WTC11 (cell line): ENCODE results near the gene ASB5. TPM values are rescaled to one million over a fixed set of nuclear protein-coding genes. Genes with fewer than 3 reads are reported as not detected.

ENCODE experiments used
- ATAC-seq: fragments of 200-7000 bp; cut with Tn5 transposase; 2 replicates; pipeline ENCODE4 v1.10.0; 2021; ENCODE audit warnings: mild to moderate bottlenecking, moderate library complexity
- CTCF ChIA-PET: fragments of 300-600 bp; sonication (Branson Sonifier 250); formaldehyde crosslinking; loops from one replicate; lab custom pipeline; 2021; ENCODE audit warnings: antibody characterized with exemption; lab: Charles Lee
- POLR2A ChIA-PET: fragments of 350-600 bp; sonication (Branson Sonifier 250); formaldehyde crosslinking; loops from one replicate; lab custom pipeline; 2021; ENCODE audit warnings: antibody characterized with exemption; lab: Charles Lee
- DNase-seq: peaks from one replicate; pipeline ENCODE4 v3.0.0; 2021; ENCODE audit warnings: low spot score
- H3K27ac Mint-ChIP-seq: 2 replicates; pipeline ENCODE4 v1.8.0; 2021; ENCODE audit warnings: mixed read lengths
- H3K27me3 Mint-ChIP-seq: 2 replicates; pipeline ENCODE4 v1.8.0; 2021; ENCODE audit warnings: low read depth, mild to moderate bottlenecking, moderate library complexity, mixed read lengths
- H3K36me3 Mint-ChIP-seq: 2 replicates; pipeline ENCODE4 v1.8.0; 2021; ENCODE audit warnings: mixed read lengths
- H3K4me1 Mint-ChIP-seq: 2 replicates; pipeline ENCODE4 v1.8.0; 2022; ENCODE audit warnings: mixed read lengths
- H3K4me3 Mint-ChIP-seq: 2 replicates; pipeline ENCODE4 v1.8.0; 2021; ENCODE audit warnings: mild to moderate bottlenecking, moderate library complexity, mixed read lengths
- H3K9me3 Mint-ChIP-seq: 2 replicates; pipeline ENCODE4 v1.8.0; 2021; ENCODE audit warnings: mixed read lengths
- ATF6 ChIP-seq: sonication (generic); formaldehyde crosslinking; IDR thresholded peaks from 2 replicates; pipeline ENCODE4 v1.8.1; 2023; ENCODE audit warnings: mild to moderate bottlenecking, missing genetic modification reagents
- CBFB ChIP-seq: sonication (generic); formaldehyde crosslinking; IDR thresholded peaks from 2 replicates; pipeline ENCODE4 v1.8.1; 2022; ENCODE audit warnings: mild to moderate bottlenecking, low read depth, missing genetic modification reagents
- ESRRA ChIP-seq: sonication (generic); formaldehyde crosslinking; IDR thresholded peaks from 2 replicates; pipeline ENCODE4 v1.8.1; 2022; ENCODE audit warnings: mild to moderate bottlenecking, missing genetic modification reagents, borderline replicate concordance
- IRF1 ChIP-seq: sonication (generic); formaldehyde crosslinking; IDR thresholded peaks from 2 replicates; pipeline ENCODE4 v1.8.0; 2023; ENCODE audit warnings: missing genetic modification reagents
- JAZF1 ChIP-seq: fragments of 250-450 bp; sonication (Bioruptor Pico); IDR thresholded peaks from 2 replicates; pipeline ENCODE4 v1.9.0; 2021; ENCODE audit warnings: moderate library complexity, mild to moderate bottlenecking, inconsistent platforms
- NFATC4 ChIP-seq: fragments of 250-450 bp; sonication (Bioruptor Pico); IDR thresholded peaks from 2 replicates; pipeline ENCODE4 v1.9.0; 2021; ENCODE audit warnings: mild to moderate bottlenecking
- NFE2L1 ChIP-seq: sonication (generic); formaldehyde crosslinking; IDR thresholded peaks from 2 replicates; pipeline ENCODE4 v1.8.1; 2023; ENCODE audit warnings: missing genetic modification reagents
- NFYB ChIP-seq: sonication (generic); formaldehyde crosslinking; conservative IDR thresholded peaks from 2 replicates; pipeline ENCODE4 v1.8.0; 2022; ENCODE audit warnings: low read depth, missing genetic modification reagents
- RELA ChIP-seq: sonication (generic); formaldehyde crosslinking; IDR thresholded peaks from 2 replicates; pipeline ENCODE4 v1.8.1; 2022; ENCODE audit warnings: missing genetic modification reagents, mild to moderate bottlenecking, borderline replicate concordance
- RORB ChIP-seq: fragments of 250-450 bp; sonication (Bioruptor Pico); IDR thresholded peaks from 2 replicates; pipeline ENCODE4 v1.9.0; 2021; ENCODE audit warnings: mild to moderate bottlenecking
- TCF7 ChIP-seq: sonication (generic); formaldehyde crosslinking; IDR thresholded peaks from 2 replicates; pipeline ENCODE4 v1.8.0; 2022; ENCODE audit warnings: mild to moderate bottlenecking, low read depth, missing genetic modification reagents, moderate library complexity
- TEAD1 ChIP-seq: sonication (generic); formaldehyde crosslinking; IDR thresholded peaks from 2 replicates; pipeline ENCODE4 v1.8.0; 2022; ENCODE audit warnings: mild to moderate bottlenecking, missing genetic modification reagents
- TEAD4 ChIP-seq: sonication (generic); formaldehyde crosslinking; IDR thresholded peaks from 2 replicates; pipeline ENCODE4 v1.8.0; 2022; ENCODE audit warnings: mild to moderate bottlenecking, missing genetic modification reagents
- ZMAT4 ChIP-seq: fragments of 250-450 bp; sonication (Bioruptor Pico); IDR thresholded peaks from 2 replicates; pipeline ENCODE4 v1.9.0; 2021; ENCODE audit warnings: mild to moderate bottlenecking
- ZNF219 ChIP-seq: sonication (generic); formaldehyde crosslinking; IDR thresholded peaks from 2 replicates; pipeline ENCODE4 v1.8.0; 2023; ENCODE audit warnings: missing genetic modification reagents, mild to moderate bottlenecking, borderline replicate concordance
- ZNF263 ChIP-seq: sonication (generic); formaldehyde crosslinking; IDR thresholded peaks from 2 replicates; pipeline ENCODE4 v1.8.1; 2022; ENCODE audit warnings: low read depth, mild to moderate bottlenecking, moderate library complexity, missing genetic modification reagents
- ZNF281 ChIP-seq: sonication (generic); formaldehyde crosslinking; IDR thresholded peaks from 2 replicates; pipeline ENCODE4 v1.8.0; 2023; ENCODE audit warnings: mild to moderate bottlenecking, missing genetic modification reagents
- ZNF317 ChIP-seq: sonication (generic); formaldehyde crosslinking; IDR thresholded peaks from 2 replicates; pipeline ENCODE4 v1.8.1; 2023; ENCODE audit warnings: low read depth, mild to moderate bottlenecking, moderate library complexity, missing genetic modification reagents, borderline replicate concordance
- ZNF423 ChIP-seq: fragments of 250-450 bp; sonication (Bioruptor Pico); IDR thresholded peaks from 2 replicates; pipeline ENCODE4 v2.1.2; 2022; ENCODE audit warnings: mild to moderate bottlenecking, moderate library complexity
- total RNA-seq: library from RNA; stranded (reverse); gene quantifications from 3 replicates; pipeline ENCODE4 v1.2.3, GENCODE V29; 2021
- TF ChIP-seq, protein P1 (sequence below): sonication (generic); formaldehyde crosslinking; IDR thresholded peaks from 2 replicates; pipeline ENCODE4 v1.8.0; 2022; ENCODE audit warnings: mild to moderate bottlenecking, missing genetic modification reagents
- TF ChIP-seq, protein P2 (sequence below): sonication (generic); formaldehyde crosslinking; IDR thresholded peaks from 2 replicates; pipeline ENCODE4 v1.8.1; 2023; ENCODE audit warnings: mild to moderate bottlenecking, missing genetic modification reagents
- TF ChIP-seq, protein P3 (sequence below): fragments of 250-450 bp; sonication (Bioruptor Pico); conservative IDR thresholded peaks from 2 replicates; pipeline ENCODE4 v1.9.0; 2021; ENCODE audit warnings: mild to moderate bottlenecking

The ASB5 gene
- total RNA-seq, 1 experiment from 2014 or later = not detected

DNA sequence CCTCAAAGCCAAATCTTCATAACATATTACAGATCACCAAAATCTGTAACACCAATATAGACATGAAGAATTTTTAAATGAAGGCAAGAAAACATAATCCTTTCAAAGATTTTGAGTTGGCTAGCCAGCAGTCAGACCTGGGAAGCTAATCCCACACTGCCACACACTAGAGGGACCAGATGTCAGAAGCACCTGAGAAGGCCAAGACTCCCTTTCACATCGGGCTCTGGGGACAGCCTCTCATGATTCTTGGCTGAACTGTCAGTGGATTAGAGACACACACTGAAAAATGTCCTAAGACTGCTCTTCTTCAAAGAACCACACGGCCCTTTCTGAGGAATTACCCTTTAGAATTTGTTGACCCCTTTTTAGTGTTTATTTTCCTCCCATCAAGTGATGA, 45.5 kb downstream of the ASB5 start:
- CTCF ChIA-PET = no interaction called here
- H3K27ac Mint-ChIP-seq = no peak overlapping the region
- DNase-seq = no peak
- no peaks in the 10 kb centered on the region for H3K36me3 Mint-ChIP-seq
- H3K4me3 Mint-ChIP-seq = no peak overlapping the region
- POLR2A ChIA-PET = no interaction called here
- H3K27me3 Mint-ChIP-seq = no peaks in the 10 kb centered on the region
- H3K4me1 Mint-ChIP-seq = no peaks in the 10 kb centered on the region
- TF ChIP-seq ATF6 (CRISPR knock-in tag) = no peak
- TF ChIP-seq, protein P1, sequence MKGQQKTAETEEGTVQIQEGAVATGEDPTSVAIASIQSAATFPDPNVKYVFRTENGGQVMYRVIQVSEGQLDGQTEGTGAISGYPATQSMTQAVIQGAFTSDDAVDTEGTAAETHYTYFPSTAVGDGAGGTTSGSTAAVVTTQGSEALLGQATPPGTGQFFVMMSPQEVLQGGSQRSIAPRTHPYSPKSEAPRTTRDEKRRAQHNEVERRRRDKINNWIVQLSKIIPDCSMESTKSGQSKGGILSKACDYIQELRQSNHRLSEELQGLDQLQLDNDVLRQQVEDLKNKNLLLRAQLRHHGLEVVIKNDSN (CRISPR knock-in tag) = no peak
- no peak for TF ChIP-seq RORB (CRISPR knock-in tag)
- no peak for TF ChIP-seq NFATC4 (CRISPR knock-in tag)
- no peak for TF ChIP-seq TEAD4 (CRISPR knock-in tag)
- TF ChIP-seq ZMAT4 (CRISPR knock-in tag) = no peak
- TF ChIP-seq, protein P2, sequence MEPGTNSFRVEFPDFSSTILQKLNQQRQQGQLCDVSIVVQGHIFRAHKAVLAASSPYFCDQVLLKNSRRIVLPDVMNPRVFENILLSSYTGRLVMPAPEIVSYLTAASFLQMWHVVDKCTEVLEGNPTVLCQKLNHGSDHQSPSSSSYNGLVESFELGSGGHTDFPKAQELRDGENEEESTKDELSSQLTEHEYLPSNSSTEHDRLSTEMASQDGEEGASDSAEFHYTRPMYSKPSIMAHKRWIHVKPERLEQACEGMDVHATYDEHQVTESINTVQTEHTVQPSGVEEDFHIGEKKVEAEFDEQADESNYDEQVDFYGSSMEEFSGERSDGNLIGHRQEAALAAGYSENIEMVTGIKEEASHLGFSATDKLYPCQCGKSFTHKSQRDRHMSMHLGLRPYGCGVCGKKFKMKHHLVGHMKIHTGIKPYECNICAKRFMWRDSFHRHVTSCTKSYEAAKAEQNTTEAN (CRISPR knock-in tag) = no peak
- no peak for TF ChIP-seq ZNF317 (CRISPR knock-in tag)
- TF ChIP-seq ZNF423 (CRISPR knock-in tag) = no peak
- TF ChIP-seq ZNF281 (CRISPR knock-in tag) = no peak
- no peak for TF ChIP-seq CBFB
- no peak for TF ChIP-seq TCF7 (CRISPR knock-in tag)
- TF ChIP-seq TEAD1 (CRISPR knock-in tag) = no peak
- no peaks in the 10 kb centered on the region for H3K9me3 Mint-ChIP-seq
- ATAC-seq = no peak

GRCh38 chr4:176222149-176222548, 46.9 kb downstream of the ASB5 start:
- TF ChIP-seq RELA (CRISPR knock-in tag) (no peak), NFYB (CRISPR knock-in tag) (no peak), JAZF1 (CRISPR knock-in tag) (no peak), ZNF263 (CRISPR knock-in tag) (no peak), IRF1 (CRISPR knock-in tag) (no peak), ATF6 (CRISPR knock-in tag) (no peak), CBFB (no peak), ZNF219 (CRISPR knock-in tag) (no peak), ESRRA (CRISPR knock-in tag) (no peak), NFE2L1 (CRISPR knock-in tag) (no peak)
- TF ChIP-seq, protein P3, sequence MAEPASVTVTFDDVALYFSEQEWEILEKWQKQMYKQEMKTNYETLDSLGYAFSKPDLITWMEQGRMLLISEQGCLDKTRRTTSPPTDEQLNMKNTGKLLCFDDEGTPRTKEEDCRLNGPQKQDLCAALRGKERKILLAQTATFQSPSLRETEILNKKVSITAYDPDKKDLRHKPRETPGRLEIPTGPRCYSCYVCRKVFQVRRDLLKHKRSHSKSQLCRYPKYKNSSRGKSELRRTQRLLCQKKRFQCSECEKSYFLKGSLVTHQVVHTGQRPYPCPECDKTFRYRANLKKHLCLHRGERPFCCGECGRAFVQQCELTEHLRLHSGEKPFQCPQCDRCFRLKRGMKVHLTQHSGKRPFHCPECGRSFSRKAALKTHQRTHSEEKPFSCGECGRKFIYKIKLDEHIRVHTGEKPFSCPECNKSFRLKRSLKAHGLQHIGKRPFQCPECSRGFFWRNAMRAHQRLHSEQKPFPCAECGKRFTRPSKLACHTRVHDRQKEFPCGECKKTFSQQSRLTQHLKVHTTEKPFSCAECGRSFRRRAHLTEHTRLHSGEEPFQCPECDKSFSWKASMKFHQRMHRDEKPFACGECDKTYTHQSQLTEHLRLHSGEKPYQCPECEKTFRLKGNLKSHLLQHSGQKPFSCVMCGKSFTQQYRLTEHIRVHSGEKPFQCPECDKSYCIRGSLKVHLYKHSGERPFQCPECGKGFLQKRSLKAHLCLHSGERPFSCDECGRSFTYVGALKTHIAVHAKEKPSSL = no peak
- ChIA-PET POLR2A (no interaction called here), CTCF (no interaction called here)
- no peaks in the 10 kb centered on the region for H3K4me1 Mint-ChIP-seq
- no peak for ATAC-seq
- no peaks in the 10 kb centered on the region for H3K27me3 Mint-ChIP-seq
- no peaks in the 10 kb centered on the region for H3K9me3 Mint-ChIP-seq
- H3K4me3 Mint-ChIP-seq = no peak overlapping the region
- H3K36me3 Mint-ChIP-seq = no peaks in the 10 kb centered on the region
- no peak for DNase-seq
- H3K27ac Mint-ChIP-seq = no peak overlapping the region
